HG02571 (cell line): ENCODE measurements around the gene BICC1.

Experiments used
- ATAC-seq: cut with Tn5 transposase; IDR thresholded peaks from one replicate; pipeline ENCODE4 v1.9.1; 2021; ENCODE audit warnings: mild to moderate bottlenecking, moderate library complexity; ENCODE audit not compliant: unreplicated experiment

Gene BICC1

DNA sequence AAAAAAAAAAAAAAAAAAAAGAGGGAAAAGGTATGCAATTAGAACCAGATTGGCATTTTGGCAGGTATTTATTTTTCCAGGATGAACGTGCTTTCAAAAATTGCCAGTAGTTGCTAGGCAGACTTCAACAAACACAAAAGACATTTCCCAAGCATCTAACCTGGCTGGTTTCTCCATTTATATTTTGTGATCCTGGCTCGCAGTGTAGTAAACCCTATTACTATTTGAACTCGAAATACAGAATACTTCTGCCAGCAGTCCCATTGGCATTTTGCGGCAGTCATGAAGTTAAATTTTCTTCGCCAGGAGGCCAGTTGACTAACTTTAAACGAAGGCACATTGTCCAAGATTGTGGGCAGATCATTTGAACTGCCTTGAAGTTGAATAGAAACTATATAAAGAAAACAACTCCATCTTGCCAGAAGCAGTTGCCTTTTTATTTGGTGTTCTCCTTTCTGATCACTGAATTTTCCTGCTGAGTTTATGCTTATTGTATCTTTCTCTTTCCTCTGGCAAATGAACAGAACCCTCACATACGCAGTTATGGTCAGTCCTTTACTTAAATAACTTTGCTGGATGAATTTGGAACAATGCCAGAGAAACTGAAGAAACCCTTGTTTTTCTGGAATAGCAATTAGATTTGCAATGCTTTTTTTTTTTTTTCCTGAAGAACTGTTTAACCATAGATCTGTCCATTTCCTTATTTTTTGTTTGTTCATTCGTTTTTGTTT lies 132.9 kb downstream of the BICC1 start:
- ATAC-seq = no peak

DNA sequence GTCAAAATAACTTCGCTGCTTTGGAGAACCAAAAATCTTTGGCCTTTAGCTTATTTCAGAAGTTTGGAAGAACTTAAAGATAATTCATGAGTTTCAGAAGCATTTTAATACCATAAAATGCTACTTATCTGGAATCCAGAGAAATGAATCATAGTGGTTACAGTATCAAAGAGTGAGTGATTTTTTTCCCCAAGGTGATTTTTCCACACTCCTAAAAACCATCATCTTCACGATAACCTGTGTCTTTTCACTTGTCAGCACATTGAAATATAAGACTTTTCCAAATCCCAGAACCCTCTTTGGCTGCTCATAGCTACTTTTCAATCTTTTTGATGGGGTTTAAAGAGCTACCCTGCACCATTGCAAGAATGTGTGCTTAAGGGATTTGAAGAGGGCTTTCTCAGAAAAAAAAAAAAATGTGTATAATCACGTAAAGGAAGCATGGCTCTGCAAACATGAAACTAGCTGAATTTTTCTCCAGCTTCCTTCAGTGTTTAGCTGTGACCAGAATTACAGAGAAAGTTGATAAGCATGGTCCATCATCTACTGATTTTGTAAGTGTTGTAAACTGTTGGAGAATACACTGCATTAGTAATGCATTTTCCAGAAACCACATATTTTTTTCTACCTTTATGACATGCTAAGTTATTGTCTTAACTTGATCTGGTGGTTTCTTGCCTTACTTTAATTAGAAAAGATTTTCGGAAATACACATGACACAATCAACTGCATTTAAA lies 134.9 kb downstream of the BICC1 start:
- no peak for ATAC-seq

DNA sequence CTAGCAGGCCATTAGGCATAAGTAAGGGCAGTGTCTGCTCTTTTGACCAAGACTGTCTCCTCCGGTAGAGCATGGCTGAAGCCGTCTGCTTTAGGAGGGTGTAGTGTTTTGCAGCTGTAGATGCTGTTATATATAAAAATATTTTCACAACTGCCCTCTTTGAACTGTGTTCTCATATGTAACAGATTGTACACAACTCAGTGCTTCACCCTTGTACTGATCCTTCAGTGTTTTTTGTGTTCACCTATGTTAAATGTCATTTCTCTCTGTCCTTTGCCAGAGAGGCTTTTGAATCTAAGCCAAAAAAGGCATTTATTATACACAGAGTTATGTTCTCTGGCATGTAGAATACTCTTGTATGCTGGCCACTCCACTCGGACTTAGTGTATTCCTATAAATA lies 135.5 kb downstream of the BICC1 start:
- ATAC-seq = no peak

DNA sequence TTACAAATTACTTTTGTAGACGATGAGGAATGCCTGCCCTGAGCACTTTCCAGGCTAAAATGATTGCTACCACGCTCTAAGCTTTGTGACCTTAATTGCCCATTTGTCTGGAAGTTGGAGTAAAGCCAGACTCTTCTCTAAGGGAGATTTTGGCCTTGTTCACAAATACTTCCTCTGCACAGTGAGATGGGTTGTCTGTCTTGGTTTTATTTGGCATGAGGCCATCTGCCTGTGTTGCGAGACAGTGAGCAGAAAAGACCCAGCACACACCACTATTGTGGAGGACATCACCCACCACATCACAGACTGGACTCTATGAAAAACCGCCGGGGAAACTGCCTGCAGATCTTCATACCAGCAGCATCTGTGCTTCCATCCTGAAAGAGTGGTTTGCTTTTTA lies 138.4 kb downstream of the BICC1 start:
- ATAC-seq = no peak

DNA sequence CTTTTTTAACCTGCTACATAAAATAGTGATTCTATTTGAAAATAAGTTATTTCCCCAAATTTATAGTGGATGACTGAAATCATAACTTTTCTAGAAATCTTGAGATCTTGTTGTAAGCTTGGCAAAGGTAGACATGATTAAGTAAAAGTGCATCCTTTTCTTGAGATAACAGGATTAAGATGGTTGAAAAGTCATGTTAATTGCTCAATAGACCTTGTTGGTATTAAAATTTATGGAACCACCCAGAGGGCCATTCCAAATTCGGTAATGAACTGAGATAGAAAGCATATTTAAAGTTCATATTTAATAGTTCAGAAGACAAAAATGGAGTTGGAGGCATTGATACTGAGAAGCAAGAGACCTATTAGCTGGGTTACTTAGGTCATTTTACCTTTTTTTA lies 139.1 kb downstream of the BICC1 start:
- no peak for ATAC-seq

DNA sequence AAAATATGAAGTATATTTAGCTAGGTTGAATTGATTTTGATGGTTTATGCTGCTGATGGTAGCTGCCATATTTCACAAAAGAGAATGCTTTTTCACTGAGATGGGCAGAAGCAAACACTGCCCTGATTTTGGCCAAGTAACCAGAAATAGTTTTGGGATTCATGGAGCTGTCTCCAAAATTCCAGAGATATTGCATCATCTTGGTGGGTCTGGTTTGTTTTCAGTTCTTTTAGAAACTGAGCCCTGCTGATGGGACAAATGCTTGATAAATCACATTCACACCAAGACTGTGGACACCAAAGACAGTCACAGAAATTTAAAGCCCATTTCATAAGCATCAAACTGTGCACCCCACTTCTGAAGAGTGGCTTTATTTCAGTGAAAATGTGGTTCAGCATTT lies 140.5 kb downstream of the BICC1 start:
- no peak for ATAC-seq

DNA sequence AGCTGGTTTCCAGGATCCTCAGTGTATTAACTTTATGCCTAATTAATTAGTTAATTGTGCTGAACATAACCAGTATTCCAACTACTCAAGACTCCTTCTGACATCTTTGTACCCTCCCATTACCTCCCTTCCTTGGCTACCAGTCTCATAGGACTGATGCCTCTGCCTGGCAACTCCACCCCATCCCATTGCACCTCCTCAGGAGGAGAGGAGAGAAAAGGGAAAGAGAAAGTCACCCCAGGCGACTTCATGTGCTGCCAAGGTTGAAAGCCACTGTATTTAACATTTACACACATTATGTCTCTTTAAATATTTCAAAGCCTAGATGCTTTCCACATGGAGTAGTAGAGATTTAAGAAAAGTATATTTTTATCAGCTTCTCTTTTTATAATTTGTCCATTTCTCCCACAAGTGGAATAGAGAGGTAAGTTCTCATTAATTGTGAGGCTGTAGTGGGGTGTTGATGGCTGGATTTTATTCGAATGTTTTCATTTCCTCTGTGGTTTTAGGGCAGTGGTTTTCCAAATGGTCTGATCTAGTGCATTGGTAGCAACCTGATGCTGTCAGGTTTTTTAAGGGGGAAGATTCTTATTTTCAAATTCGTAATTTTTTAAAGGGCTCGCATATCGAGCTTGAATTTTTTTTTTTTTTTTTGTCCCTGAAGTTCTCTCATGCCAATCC lies 148.0 kb downstream of the BICC1 start:
- ATAC-seq = no peak

DNA sequence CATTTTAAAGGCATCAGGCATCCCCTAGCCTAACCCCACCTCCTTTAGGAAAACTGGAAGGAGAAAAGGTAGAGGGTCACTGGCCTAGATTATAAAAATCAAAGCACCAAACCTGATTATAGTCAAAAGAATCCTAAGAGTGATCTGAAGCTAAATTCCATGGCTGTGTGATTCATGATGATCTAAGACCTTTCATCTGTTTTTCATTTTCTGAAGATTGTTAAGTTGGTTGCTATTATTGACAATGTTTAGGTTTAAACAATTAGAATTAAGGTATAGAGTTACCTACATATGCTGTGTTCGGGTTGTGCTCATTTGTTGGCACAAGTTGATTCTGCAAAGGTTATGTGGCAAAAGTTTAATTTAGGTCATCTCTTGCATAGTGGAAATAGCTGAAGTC lies 148.7 kb downstream of the BICC1 start:
- ATAC-seq = no peak

DNA sequence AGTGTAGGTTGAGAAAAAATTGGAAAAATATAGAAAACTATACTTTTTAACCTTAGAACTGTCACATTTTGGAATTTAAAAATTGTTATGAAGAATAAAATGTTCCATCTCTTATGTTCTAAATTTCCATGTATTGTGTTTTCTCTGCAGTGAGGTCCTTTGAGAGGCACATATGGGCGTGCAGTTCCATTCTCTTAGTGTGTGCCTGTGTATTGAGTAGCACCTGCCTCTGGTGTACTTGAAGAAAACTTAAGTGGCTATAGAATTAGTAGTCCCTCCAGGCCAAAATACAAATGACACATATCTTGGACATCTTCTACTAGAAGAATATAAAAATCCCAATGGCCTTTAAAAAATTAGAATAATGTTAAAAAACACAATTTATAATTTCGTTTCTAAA lies 149.2 kb downstream of the BICC1 start:
- no peak for ATAC-seq

DNA sequence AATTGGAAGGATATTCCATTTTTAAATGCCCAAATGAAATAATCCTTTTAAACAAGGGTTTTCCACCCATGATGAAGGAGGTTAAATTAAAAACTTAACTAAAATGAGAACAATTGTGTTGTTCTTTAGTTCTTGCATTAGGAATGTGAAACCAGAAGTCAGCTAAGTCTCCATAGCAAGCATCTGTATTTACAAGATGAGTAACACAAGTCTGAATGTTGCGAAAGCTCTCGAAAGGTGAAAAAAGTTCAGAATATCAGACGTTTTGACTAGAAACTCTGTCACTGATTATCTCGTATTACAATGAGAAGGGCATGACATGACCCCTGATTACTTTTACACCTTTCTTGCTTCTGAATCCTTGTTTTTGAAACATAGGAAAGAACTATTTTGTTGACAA lies 149.6 kb downstream of the BICC1 start:
- no peak for ATAC-seq

DNA sequence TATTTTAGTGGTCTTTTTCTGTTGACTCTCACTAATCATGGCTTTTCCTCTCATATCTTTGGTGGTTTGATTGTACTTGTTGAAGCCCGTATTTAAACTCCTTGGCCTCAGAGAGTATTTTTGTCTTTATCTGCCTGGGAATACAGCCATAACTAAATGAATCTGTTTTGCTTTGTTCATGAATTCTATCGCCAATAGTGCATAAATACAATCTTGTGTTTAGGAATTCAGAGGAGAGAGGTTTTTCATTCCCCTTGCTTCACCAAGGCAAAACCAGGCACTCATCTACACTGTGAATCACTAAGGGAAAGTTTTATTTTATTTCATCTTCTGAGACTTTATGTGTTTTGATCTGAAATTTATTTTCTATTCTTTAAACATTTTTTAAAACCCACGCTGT lies 152.7 kb downstream of the BICC1 start:
- ATAC-seq = no peak

DNA sequence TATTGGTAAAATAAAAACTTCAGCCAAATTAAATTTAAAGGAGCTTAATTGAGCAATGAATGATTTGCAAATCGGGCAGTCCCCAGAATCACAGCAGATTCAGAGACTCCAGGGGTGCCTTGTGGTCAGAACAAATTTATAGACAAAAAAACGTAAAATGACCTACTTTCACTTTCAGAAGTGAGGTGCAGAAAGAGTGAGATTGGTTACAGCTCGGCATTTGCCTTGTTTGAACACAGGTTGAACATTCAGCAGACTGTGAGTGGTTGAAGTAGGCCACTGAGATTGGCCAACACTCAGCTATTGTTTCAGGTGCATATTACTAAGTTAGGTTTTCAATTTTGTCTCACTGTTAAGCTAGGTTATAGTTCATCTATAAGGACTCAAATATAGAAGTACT lies 153.4 kb downstream of the BICC1 start:
- ATAC-seq = no peak

DNA sequence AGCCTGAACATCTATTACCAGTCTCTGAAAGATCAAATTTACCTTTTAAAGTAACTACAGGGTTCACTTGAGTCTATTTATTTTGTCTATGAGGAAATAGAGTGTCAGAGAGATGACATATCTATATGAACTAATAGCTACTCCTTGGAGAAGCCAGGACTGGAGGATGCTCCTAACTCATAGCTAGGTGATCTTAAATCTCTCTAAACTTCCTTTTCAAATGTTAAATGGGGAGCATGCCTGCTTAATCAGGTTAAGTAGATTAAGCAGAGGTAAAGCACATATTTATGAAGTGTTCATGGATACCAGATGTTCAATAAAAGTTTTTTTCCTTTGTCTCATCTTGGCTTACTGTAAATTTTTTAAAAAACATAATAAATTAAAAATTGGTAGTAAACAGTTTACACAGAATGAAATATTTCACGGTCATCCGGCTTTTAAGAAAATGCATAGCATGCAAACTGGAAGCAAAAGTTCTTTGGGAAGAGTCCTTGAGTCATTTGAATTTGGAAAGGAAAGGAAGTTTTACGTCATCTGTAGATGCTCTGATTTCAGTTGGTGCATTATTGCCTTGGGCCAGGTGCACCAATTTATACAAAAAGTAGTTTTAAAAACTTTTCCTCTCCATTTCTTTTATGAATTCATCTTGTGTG lies 155.1 kb downstream of the BICC1 start:
- no peak for ATAC-seq

DNA sequence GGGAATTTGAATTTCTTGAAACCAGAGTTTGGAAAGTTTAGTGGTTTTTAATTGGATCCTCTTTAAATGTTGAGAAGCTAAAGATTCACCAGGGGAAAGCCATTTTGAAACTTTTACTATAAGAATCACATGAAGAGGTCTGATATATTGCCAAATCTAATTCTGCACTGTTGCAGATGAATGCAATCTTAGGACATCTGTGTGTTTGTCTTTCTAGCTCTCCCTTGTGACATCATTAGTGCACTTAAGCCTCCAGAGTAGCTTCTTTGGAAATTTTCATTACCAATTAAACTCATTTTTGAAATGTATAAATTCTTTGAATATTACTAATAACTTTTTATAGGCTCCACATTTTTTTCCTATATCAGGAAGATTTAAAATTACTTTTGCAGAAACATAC lies 160.2 kb downstream of the BICC1 start:
- ATAC-seq = no peak

DNA sequence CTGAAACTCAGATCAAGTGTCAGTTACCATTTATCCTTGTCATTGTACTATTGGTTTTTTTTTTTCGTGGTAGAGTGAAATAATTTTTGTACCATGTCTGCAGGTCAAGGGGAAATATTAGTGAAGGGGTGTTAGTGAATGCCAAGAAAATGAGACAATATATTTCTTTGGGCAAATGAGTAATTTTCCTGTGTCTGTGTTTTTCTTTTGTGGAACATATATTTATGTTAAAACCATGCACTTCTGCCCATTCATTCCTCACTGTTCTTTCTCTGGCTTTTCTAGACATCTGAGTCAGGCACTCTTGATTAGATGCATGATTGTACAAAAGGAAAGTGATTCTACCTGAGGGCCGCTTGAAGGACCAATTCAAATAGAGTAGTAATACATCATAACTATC lies 161.6 kb downstream of the BICC1 start:
- ATAC-seq = no peak

DNA sequence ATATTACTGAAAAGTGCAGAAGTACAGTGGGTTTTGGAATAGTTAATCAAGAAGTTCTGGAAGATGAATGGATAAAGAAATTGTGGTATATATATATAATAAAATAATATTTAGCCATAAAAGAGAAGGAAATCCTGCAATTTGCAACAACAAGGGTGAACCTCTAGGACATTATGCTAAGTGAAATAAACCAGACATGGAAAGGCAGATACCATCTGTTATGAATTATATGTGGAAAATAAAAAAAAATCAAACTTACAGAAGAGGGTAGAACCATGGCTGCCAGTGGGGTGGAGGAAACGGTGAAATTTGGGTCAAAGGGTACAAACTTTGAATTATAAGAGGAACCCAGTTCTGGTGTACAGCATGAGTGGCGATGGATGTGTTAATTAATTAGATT lies 162.6 kb downstream of the BICC1 start:
- ATAC-seq = no peak

DNA sequence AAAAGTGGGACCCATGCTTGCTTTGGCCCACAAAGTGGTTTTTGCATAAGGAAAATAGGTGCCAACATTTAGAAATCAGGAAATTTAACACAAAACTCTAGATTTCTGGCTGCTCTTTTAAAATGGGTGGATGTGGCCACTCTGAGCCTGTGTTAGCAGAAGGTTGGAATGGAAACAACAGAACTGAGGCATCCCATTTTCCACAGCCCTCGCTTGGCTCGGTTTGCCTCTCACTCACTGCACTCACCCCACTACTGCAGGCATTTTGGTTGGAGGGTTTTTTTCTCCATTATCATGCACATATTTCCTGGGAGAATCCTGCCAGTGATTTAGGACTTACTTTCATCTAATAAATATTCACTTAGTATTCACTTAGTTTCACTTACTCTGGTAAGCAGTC lies 178.9 kb downstream of the BICC1 start:
- ATAC-seq = no peak

DNA sequence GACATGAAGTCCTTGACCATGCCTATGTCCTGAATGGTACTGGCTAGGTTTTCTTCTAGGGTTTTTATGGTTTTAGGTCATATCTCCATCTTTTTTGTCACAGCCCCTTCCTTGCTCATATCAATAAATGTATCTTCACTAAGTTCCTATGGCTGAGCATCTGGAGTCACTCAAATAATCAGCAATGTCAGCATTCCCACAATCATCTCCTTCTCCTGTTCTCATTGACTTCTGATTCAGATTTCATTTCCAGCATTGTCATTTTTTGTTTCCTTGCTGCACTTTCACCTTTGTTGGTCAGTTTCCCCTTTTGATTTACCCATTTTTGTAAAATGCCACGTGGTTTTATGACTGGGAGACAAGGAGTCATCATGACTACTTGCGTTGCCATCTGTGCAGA lies 181.2 kb downstream of the BICC1 start:
- no peak for ATAC-seq

DNA sequence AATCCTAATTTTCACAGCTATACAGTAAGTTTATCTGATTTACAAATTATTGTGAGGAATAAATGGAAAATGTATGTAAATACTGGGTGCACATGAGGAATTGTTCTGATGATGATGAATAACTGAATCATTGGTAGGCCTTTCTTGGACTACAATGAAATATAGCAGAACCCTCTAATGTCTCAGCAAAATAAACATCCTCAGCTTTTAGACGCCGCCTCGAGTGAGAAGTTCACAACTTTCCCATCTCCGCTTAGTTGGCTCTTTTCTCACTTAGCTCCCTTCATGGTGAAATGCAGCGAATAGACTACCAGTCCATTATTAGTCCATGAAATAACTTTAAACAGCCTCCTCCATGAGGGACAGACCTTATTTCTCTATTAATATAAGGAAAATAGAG lies 182.3 kb downstream of the BICC1 start:
- no peak for ATAC-seq

DNA sequence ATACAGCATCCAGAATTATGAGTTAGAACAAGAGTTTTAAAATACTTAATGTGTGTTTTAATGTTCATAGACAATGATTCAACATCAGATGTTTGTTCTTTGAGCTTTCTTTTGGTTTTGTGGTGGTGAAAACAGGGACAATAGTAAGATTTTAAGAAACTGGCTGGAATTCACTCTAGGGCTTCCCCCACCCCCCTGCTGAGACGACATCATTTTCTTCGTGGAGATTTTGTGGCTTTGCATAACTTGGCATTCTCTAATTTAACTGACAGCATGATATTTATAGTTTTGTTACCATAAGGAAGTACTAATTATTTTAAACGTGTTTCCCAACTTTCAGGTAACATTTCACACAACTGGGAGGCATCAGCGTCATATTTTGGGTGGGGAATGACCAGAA lies 184.1 kb downstream of the BICC1 start:
- no peak for ATAC-seq

DNA sequence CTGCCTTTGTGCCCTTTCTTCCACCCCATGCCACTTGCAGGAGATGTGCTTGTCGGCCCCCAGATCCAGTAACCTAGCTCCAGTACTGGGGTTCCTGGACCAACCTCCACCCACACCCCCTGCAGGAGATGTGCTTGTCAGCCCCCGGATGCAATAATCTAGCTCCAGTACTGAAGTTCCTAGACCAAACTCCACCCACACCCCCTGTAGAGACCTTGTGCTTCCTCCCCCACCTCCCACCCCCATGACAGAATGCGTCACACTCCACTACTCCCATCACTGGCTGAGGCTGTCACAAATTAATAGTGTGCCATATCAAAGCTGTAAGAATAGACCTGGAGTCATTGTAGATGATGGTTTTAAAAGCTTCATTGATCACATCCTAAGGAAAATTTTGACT lies 185.0 kb downstream of the BICC1 start:
- ATAC-seq = no peak
